HG02981 (cell line): ENCODE data around the gene P2RX6.

Experiments
- ATAC-seq: cut with Tn5 transposase; IDR thresholded peaks from one replicate; pipeline ENCODE4 v1.9.1; 2021; ENCODE audit warnings: mild to moderate bottlenecking, moderate library complexity; ENCODE audit not compliant: unreplicated experiment

P2RX6 gene

DNA sequence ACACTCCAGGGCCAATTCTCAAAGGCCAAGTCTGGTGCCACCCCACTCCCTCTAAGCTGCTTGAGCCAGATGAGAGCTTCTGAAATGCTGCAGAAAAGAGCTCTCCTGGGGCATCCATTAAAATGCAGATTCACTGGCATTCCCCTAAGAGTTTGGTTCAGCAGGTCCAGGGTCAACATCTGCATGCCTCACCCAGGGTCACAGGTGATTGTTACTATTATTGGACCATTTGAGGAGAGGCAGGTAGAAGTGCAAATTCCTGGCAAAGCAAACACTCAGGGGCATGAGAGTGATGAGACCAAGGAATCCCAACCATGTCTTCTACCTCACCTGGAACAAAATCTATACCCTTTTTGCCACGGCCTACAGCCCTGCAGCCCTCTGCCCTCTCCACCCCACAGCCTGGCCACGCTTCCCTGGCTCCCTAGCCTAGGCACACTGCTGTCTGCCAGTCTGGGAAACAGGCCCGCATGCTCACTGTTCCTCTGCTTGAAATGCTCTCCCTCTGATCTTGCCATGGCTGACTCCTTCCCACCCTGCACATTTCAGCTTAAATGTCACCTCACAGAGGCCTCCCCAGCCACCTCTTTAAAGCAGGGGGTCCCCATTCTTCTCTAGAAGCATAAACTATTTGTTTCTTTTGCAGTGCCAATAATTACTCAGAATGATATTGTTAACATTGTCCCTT is 4.4 kb upstream of the P2RX6 start:
- no peak for ATAC-seq

DNA sequence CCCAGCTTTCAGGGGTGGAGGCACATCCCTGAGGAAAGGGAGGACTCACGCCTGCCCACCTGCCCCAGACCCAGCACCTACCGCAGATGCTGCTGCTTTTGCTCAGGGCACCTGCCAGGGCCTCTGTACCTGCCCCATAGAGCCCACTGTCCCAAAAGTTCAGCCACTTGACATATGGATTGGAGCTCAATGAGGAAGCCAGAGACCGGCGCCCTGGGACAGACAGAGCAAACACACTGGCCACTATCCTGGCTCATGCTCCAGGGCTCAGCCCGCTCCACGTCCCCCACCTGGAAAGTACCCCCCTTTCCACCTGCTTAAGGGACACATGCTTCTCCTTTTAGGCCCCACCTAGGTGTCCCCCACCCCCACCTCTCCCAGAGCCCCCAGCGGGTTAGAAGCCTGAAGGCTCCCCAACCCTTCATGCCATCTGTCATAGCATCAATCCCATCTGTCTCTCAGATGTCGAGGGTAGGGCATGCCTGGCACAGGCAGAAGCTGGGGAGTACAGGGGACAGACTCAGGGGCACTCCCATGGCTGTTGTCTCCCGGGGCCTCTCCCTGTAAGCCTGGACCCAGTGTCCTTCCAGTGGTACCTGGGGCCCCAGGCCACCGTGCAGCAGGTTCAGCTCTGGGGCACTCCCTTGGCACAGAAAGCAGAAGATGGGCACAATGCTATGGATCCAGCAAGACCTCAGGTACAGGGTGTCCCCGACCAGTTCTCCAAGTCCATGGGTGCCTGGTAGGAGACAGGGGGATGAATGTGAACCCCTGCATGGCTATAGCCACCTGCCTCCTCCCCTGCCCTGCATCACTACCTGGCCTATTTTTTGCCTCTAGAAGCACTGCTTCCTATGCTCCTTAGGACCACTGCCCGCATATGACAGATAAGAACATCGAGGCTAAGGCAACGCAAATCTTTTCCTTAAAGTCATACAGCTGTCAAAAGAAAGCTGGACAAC is 2.2 kb upstream of the P2RX6 start:
- ATAC-seq, result no peak

DNA sequence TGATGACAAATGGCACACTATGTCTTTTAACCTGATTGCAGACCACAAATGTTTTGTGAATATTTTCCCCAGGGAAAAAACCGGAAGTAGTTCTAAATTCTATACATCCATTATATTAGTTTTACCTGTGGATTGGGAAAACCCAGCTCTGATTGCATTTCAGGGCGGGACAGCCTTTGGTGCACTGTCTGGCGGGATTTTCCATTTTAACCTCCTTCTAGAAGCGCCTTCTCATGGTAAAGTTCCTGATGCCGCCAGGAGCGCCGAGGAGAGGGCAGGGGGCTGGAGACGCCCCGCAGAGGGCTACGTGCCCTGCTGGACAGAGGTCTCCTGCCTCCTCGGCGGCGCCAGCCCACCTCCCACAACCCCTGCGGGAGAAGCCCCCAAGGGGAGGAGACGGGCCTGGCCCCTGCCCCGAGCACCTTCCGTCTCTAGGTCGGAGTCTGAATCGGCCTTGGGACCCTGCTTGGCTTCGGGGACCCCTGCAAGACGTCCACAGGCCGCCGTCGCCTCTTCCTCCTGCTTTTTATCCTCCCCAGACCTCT is 1.2 kb upstream of the P2RX6 start:
- ATAC-seq, result no peak

DNA sequence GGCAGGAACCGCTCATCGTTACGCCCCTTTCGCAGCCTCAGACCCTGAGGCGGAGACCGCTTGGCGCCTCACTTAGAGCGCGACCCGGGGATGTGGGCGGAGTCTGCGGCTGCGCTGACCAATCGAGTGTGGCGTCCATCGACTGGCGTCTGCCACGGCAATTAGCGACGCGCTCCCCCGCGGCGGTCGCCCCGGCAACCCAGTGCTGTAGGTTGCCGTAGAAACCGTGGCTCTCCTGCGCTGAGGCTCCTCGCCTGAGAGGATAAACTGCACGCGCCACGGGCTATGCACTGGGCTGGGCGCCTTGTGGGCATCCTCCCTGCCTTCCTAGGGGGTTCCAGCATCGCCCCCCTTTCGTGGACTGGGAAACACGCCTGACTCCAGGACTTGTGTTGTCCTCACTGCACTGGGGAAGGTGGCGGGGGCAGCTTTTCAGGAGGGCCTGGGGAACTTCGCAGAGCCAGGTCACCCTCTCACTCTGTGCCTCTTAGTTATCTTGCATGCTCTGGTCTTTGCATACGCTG is 701 bp upstream of the P2RX6 start:
- ATAC-seq, result peak; percentile 81

DNA sequence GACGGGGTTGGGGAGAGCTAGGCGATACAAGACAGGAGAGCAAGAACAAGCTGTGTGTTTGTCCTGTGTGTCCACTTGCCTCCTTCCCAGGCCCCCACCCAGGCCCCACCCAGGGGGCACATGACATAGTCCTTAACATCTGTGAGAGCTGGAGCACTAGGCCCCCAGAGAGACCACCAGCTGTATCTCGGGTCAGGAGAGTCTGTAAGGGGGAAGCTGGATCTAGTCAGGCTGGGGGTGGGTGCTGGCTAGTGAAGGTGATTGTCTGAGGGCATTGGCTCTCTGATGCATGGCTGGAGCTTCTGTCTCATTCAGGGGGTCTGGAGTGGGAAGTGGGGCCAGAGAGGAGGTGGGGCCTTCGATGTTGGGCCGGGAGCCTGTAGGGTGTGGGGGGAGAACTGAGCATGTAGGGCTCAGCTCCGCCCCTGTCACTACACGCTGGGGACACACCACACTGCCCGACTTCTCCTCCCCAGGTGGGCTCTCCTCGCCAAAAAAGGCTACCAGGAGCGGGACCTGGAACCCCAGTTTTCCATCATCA is 571 bp downstream of the P2RX6 start:
- ATAC-seq, result no peak

DNA sequence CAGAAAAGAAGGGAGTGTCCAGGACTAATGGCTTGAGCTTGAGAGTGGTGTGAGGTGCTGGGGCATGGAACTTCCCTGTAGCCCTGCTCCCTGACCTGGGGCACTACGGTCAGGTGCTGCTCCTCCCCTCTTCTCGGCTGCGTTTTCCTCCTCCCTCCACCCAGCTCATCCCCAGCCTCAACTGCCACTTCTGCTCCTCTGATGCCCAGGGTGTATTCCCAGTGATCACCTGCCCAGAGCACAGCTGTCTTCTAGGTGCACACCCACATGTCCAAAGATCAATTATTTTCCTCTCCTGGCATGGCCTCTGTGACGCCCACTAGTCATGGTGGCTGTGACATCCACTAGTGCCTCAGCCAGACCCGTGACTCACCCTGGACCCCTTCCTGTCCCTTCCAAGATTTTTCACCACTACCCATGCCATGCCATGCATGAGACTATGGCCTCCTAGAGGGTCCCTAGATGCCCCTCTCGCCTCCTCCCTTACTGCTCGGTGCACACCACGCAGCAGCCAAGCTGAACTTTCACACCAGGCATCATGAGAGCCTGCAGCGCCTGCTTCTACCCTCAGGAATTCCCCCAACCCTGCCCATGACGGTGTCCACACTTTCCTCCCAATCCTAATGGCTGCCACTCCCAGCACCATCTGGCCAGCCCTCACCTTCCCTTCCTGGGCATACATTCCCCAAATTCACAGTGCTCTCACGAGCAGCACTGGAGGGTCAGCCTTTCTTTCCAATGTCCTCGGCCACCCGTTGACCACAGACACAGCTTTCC is 1.9 kb downstream of the P2RX6 start:
- ATAC-seq, result no peak

DNA sequence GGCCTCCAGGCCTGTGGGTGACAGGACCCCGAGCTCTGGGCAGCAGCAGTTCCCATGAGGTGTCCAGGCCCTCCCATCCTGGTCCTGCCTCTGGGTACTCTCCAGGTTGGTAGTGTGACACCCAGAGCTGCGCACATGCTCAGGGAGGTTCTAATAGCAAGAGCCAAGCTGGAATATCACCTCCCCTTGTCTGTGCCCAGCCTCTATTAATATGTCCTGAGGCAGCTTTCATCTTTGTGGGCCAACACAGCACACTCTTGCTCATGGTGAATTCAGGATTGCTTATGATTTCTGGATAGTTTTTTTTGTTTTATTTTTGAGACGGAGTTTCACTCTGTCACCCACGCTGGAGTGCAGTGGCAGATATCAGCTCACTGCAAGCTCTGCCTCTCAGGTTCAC is 3.3 kb downstream of the P2RX6 start:
- ATAC-seq, result no peak

DNA sequence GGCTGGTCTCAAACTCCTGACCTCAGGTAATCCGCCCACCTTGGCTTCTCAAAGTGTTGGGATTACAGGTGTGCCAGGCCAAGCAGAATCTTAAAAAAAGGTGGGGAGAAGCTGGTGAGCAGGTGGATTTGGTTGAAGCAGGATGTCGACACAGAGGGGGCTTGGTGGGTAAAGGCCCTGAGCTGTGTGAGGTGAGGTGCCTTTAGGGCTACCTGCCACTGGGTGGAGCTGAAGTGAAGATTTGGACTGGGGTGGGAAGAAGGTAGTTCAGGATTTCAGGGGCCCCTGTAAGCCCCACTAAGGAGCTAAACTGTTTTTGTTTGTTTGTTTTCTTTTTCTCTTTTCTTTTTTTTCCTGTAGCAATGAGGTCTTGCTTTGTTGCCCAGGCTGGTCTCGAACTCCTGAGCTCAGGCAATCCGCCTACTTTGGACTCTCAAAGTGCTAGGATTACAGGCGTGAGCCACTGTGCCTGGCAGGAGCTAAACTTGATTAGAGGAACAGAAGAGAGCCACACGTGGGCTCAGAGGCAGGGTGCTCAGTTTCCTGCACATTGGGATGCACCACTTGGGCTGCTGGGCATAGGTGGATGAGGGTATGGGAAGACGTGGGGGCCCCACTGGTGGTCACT is 6.0 kb downstream of the P2RX6 start:
- ATAC-seq, result no peak

DNA sequence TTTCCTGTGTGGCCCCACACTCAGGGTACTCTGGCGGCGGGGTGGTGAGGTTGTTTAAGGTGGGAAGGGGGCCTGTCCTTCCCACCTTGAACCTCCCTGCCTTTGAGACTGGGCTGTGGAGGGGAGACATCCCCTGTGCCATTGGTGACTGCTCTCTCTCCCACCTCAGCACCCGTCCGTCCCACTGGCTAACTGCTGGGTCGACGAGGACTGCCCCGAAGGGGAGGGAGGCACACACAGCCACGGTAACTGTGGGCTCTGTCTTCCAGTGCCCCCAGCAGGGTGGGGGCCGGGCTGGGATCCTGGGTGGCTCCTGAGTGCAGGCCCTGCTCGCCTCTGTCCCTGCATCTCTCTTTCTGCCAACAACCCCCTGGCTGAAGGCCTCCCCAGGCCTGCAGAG is 7.5 kb downstream of the P2RX6 start:
- no peak for ATAC-seq

DNA sequence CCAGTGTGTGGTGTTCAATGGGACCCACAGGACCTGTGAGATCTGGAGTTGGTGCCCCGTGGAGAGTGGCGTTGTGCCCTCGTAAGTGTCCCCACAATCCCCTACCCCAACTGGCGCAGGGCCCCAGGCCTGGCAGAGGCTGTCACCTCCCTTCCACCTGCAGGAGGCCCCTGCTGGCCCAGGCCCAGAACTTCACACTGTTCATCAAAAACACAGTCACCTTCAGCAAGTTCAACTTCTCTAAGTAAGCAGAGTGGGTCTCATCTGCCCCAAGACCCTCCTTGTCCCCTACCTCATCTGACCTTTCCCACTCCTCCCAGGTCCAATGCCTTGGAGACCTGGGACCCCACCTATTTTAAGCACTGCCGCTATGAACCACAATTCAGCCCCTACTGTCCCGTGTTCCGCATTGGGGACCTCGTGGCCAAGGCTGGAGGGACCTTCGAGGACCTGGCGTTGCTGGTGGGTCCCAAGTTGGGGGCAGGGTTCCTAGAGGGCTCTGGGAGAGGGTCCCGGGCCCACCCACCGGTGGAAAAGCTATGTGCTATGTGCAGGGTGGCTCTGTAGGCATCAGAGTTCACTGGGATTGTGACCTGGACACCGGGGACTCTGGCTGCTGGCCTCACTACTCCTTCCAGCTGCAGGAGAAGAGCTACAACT is 8.1 kb downstream of the P2RX6 start:
- ATAC-seq, result no peak

DNA sequence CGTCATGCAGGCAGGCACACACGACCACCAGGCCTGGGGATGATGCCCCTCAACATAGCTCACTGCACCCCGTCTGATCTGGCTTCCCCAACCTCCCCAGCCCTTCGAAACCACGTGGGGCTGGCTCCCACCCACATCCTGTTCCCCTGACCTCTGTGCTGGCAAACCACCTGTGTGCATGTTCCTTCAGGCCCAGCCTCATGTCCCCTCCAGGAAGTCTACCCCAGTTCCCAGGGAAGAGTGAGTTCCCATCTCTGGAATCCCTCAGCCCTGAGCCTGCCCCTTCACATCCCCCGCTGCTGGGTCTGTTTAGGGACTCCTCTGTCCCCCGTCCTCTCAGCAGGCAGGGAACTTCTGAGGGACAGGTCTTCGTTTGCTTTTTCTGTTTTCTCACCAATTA is 10.3 kb downstream of the P2RX6 start:
- no peak for ATAC-seq

DNA sequence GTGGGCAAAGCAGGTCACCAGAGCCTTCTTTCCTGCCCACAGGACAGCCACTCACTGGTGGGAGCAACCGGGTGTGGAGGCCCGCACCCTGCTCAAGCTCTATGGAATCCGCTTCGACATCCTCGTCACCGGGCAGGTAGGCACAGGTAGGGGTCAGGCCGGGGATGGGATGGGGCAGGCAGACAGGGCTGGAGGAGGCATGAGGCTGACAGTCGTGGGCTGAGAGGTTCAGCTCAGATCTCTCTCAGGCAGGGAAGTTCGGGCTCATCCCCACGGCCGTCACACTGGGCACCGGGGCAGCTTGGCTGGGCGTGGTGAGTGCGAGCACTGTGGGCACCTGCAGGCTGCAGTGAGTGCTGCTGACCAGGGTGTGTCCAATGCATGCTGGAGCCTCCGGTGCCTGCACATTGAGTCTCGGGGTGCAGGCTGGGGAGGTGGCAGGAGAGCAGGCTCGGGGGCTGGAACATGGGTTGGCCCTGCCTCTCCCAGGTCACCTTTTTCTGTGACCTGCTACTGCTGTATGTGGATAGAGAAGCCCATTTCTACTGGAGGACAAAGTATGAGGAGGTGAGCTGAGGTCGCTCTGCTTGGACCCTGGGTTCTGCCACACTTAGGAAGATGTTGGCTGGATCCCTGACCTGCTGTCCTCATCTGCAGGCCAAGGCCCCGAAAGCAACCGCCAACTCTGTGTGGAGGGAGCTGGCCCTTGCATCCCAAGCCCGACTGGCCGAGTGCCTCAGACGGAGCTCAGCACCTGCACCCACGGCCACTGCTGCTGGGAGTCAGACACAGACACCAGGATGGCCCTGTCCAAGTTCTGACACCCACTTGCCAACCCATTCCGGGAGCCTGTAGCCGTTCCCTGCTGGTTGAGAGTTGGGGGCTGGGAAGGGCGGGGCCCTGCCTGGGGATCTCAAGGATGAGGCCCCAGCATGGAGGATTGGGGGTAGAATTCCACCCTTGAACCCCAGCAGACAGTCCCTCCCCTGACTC is 11.1 kb downstream of the P2RX6 start:
- no peak for ATAC-seq

DNA sequence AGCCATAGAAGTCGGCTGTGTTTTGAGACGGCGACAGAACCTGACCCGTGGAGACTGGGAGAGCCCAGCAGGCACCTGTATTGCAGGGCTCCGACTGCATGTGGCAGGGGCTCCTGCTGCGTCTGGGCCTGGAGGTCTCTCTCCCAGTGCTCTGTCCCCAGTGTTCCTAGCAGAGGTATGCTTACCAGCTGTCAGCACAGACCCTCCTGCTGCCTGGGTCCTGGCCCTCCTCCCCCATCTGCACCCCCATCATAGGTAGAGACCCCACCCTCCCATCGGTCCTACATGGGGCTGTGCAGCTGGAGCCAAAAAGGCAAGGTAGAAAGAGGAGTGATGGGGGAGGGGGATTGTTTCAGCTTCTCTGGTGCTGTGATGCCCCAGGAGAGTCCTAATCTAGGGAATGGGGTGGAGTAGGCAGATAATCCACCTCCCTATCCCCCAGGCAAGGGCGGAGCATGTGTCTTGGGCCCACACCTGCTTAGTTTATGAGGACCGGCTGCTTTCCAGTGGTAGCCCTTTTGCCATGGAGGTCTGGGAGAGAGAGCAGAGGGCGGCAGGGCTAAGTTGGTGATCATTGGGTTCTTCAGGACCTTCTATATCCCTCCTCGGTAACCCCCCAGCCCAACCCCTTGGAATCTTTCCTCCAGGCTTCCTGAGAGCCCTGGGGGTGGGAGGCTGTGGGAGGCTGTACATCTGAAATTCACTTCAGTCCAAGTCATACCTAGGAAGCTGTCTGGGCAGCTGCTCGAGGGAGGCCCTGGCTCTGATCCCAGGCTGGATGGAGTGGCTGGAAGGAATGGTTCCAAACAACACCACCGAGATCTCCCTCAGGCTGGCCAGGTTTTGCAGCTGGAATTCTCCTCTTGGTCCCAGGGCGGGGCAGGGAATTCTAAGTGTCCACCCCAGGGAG is 12.1 kb downstream of the P2RX6 start:
- no peak for ATAC-seq

DNA sequence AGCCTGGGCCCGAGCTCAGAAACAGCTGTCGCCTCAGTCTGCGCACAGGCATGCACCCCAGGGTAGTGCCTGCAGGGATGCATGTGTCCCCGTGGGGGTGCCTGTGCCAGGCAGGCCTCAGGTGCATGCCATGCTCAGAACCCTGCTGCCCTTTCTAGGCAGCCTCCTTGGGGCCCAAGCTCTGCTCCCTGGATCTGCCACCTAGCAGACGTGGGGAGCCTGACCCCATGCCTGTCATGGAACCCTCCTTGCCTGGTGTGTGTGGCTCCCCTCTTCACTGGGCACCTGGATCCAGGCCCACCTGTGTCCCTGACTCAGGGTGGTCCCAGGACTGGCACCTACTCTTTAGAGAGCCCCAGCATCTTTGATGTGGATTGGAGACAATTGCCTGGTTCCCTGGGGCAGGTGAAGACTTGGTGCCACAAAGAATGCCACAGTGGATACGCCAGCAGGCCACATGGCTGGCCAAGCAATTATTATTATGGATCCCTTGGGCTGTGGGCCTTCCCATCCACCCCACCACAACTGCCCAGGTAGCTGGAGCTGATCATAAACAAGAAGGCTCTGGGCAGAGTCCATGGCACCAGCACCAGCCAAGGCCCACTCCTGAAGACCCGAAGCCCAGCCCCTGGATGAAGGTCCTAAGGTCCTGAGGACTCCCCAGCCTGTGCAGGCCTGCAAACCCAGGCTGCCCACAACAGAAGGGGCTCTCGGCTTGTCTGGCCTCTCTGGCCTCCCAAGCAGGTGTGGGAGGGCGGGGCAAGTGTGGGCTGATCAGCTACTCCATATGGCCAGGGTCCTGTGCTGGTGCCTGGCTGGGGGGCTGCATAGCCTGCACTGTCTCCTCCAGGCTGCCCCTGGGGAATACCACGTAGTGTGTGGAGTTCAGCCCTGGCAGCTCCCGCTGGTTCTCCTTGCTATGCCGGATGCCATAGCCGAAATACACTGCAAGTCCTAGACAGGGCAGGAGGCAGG is 13.6 kb downstream of the P2RX6 start:
- ATAC-seq, result no peak

DNA sequence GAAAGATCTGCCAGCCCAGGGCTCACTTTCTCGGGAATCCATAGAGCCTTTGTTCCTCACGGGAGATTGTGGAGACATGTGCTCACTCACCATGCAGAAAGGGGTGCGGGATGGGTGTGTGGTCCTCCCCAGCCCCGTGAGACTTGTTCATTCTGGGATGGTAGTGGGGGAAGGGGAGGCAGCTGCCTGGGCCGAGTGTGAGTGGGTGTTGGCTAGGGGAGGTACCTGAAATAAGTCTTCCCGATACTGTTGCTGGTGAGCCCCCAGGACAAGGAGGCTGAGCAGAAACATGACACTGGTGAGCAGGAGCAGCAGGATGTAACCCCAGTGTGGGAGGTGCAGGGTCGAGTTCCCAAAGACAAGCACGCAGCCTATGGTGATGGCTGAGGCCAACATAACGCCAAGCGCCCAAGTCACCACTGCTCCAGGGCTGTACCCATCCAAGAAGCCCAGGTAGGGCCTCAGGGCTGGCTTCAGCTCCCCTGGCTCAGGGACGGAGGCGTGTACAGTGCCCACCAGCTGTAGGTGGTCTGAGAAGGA is 14.6 kb downstream of the P2RX6 start:
- no peak for ATAC-seq

DNA sequence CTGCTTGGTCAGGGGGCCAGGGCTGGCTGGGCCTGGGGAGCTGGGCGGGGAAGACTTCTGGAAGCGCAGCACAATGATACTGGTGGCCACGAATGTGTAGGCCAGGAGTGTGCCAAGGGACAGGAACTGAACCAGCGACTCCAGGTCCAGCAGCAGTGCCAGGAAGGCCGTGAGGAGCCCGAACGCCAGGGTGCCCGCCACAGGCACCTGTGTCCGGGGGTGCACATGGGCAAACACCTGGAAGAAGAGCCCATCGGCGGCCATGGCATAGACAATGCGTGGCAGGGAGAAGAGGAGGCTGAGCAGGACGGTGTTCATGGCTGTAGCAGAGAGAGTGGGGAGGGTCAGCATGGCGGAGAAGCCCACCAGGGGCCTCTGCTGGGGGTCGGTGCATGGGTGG is 15.1 kb downstream of the P2RX6 start:
- no peak for ATAC-seq
